Activated CD4-positive, alpha-beta T cell treated with anti-CD3 and anti-CD28 coated beads, Interleukin-2, amount 50 U/mL, for 24 hours (primary cell): ENCODE measurements around the gene DHX29.
A peak's percentile ranks its signal among the peaks of the same experiment; 100 is the strongest.

Experiments
- DNase-seq, 2 donors: peaks; one replicate each; pipeline ENCODE4 v3.0.0-alpha.2; 2020; ENCODE audit warnings: low read depth in 1 of 2, low spot score in 1 of 2

DHX29 gene, protein sequence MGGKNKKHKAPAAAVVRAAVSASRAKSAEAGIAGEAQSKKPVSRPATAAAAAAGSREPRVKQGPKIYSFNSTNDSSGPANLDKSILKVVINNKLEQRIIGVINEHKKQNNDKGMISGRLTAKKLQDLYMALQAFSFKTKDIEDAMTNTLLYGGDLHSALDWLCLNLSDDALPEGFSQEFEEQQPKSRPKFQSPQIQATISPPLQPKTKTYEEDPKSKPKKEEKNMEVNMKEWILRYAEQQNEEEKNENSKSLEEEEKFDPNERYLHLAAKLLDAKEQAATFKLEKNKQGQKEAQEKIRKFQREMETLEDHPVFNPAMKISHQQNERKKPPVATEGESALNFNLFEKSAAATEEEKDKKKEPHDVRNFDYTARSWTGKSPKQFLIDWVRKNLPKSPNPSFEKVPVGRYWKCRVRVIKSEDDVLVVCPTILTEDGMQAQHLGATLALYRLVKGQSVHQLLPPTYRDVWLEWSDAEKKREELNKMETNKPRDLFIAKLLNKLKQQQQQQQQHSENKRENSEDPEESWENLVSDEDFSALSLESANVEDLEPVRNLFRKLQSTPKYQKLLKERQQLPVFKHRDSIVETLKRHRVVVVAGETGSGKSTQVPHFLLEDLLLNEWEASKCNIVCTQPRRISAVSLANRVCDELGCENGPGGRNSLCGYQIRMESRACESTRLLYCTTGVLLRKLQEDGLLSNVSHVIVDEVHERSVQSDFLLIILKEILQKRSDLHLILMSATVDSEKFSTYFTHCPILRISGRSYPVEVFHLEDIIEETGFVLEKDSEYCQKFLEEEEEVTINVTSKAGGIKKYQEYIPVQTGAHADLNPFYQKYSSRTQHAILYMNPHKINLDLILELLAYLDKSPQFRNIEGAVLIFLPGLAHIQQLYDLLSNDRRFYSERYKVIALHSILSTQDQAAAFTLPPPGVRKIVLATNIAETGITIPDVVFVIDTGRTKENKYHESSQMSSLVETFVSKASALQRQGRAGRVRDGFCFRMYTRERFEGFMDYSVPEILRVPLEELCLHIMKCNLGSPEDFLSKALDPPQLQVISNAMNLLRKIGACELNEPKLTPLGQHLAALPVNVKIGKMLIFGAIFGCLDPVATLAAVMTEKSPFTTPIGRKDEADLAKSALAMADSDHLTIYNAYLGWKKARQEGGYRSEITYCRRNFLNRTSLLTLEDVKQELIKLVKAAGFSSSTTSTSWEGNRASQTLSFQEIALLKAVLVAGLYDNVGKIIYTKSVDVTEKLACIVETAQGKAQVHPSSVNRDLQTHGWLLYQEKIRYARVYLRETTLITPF (N-terminal part only)

DNA sequence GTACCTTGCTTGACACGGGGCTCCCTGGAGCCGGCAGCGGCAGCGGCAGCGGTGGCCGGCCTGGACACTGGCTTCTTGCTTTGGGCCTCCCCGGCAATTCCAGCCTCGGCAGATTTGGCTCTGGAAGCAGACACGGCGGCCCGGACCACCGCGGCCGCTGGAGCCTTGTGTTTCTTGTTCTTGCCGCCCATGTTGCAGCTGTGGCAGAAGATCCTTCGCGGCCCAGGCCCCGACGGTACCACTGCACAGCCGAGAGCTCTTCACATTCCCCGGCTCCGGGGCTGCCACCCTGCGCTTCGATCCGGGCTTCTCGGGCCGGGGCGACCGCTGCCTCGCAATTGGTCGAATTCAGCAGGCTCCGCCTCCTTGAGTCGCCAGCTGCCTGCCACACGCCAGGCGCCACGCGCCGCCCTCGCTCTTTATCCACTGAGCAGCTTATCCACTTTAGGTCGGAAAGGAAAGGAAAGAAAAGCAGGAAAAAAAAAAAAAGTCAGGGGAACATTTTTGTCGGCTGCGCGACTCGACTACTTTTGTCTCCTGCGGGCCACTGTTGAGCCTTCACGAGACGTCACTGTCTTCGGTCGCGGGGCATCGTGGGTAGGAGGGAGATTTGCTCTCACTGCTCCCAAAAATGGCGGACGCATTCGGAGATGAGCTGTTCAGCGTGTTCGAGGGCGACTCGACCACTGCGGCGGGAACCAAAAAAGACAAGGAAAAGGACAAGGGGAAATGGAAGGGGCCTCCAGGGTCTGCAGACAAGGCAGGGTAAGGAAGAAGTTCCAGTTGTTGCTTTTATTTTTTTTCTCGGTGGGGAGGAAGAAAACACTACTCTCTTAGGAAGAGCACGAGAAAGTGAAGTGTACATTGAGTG lies at the start of gene DHX29, which contains the start of gene MTREX:
TSS of gene DHX29 (minus strand) at position 312 of the 871 bp plus-strand sequence. CDS start at position 191, 121 bp downstream.
TSS of gene MTREX (plus strand) at position 607 of the 871 bp plus-strand sequence. CDS start at position 632, 25 bp downstream.
- peak; percentile 72 to 85 for DNase-seq

DNA sequence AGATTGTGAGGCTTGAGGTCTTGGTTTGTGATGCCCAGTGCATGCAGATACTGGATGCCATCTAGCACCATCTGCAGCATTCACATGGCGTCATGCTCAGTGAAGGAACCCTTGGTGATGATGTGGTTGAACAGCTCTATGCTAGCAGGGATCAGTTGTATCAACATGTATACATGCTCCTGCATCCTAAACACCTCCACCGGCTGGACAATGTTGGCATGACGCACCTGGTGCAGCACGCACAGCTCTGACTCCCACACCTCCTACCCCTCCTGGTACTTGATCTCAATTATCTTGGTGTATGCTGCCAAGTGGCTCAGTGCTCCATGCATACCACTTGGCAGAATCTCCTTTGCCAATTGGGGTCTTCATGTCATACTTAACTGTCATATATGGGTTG lies 49.4 kb upstream of the DHX29 start:
- no peak for DNase-seq

DNA sequence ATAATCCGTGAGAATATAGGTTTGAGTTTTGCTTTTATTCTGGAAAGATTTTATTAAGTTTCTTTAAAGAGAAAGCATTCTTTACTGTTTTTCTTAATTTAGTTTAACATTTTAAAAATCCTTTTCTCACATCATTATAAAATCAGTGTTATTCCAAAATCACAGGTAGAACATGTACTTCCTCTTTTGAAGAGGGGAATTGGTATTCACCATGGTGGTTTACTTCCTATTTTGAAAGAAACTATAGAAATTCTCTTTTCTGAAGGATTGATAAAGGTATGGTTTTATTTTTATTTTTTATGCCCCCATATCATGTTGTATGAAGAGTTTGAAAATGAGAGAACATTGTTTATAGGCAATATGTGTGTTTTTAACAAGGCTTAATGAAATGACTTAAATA lies 43.3 kb upstream of the DHX29 start:
- DNase-seq = no peak

DNA sequence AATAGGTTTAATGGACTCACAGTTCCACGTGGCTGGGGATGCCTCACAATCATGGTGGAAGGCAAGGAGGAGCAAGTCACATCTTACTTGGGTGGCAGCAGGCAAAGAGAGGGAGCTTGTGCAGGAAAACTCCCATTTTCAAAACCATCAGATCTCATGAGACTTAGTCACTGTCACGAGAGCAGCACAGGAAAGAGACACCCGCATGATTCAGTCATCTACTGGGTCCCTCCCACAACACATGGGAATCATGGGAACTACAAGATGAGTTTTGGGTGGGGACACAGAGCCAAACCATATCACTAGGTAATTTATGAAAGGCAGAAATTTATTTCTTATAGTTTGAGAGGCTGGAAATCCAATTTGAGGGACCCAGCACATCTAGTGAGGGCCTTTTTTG lies 40.3 kb upstream of the DHX29 start:
- DNase-seq = no peak

DNA sequence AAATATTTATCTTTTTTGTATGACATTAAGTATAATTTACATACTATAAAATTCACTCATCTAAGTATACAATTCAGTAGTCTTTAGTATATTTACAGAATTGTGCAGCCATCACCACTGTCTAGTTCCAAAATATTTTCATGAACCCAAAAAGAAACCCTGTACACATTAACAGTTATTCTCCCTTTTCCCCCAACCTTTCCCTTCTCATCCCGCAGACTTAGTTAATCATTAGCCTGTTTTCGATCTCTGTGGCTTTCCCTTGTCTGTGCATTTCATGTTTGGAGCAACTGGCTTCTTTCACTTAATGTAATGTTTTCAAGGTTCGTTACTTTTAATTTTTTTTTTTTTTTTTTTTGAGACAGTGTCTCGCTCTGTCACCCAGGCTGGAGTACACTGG lies 37.8 kb upstream of the DHX29 start:
- no peak for DNase-seq

DNA sequence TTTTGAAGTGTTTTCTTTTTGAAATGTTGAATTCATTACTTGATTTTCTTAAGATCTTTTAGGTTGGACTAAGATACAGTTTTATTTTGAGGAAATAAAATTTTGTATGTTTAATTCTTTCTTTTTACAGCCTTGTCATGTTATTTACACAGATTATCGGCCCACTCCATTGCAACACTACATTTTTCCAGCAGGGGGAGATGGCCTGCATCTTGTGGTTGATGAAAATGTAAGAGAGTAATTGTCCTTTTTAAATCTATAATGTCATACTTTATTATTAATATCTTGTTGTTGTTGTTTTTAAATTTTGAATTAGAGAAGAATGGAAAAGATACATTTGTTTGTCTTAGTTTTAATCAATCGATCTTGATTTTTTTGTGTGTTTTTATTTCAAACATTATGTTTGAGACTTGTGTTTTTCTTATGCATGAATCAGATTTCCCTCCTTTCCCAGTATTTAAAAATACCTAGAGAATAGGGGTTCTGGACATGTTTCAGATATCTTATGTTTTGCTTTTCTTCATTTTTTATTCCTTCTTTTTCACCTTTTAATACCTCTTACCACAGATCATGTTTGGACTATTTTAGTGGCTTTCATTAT lies 37.0 kb upstream of the DHX29 start:
- peak; percentile 37 to 57 for DNase-seq

DNA sequence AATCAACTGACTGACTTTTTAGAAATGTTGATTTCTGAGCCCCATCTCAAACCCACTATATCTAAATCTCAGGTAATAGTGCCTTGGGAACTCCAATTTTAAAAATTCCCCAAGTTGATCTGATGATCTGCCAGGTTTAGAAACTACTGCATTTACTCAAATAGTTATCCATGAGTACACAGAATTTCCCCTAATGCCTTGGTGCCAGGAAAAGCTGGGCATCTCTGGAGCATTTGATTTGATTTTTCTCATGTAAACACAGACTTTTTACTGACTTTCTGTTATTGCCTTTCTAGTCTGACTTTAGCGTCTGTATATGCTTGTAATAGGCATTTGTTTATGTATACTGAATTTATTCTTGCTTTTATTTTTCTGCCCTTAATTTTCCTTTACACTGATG lies 36.1 kb upstream of the DHX29 start:
- DNase-seq = no peak

DNA sequence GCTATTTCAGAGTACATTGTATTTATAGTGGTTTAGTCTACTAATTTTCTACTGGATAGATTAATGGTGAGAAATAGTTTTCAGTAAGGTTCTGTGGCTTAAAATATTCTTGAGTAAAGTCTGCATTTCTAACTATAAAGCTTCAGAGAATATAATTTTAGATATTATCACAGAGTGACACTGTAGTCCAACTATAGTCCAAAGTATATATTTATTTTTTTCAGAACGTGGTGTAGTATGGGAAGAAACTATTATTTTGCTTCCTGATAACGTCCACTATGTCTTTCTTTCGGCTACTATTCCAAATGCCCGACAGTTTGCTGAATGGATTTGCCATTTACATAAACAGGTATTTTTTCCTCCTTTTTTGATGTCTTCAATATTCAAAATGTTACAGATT lies 35.6 kb upstream of the DHX29 start:
- no peak for DNase-seq

DNA sequence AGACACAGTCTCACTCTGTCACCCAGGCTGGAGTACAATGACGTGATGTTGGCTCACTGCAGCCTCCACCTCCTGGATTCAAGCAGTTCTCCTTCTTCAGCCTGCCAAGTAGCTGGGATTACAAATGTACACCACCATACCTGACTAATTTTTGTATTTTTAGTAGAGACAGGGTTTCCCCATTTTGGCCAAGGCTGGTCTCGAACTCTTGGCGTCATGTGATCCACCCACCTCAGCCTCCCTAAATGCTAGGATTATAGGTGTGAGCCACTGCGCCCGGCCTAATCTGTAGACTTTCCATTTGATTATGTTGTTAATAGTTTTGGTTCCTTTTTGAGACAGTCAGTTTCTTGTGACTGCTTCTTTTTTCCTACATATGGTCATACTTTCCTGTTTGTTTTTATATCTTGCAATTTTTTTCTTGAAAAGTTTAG lies 31.3 kb upstream of the DHX29 start:
- DNase-seq = peak; percentile 21 to 50

DNA sequence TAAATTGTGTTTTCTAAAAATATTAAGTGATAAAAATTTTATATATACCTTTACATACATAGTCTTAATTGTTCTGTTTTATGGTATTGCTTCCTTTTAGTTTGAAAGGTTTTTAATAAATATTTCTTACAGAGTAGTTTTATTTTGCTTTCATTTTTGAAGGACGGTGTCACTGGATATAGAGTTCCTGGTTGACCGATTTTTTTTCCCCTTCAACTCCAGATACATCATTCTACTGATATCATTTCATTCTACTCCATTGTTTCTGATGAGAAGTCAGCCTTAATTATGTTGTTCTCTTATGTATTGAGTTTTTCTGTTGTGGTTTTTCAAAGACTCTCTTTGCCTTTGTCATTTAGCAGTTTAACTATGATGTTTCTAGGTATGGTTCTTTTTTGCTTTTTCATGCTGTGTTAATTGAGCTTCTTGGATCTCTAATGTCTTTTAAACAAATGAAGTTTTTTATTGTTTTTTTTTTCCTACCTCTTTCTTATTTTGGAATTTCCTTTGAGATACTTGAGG lies 30.7 kb upstream of the DHX29 start:
- DNase-seq = no peak

DNA sequence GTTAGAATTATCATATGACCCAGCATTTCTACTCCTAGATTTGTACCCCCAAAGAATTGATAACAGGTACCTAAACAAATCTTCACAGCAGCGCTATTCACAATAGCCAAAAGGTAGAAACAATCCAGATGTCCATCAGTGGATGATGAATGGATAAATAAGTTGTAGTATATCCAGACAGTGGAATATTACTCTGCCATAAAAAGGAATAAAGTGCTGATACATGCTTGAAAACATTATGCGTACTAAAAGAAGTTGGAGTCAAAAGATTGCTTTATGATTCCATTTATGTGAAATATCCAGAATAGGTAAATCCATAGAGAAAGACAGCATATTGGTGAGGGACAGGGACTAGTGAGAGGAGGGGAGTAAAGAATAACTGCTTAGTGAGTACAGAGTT lies 26.3 kb upstream of the DHX29 start:
- DNase-seq = no peak

DNA sequence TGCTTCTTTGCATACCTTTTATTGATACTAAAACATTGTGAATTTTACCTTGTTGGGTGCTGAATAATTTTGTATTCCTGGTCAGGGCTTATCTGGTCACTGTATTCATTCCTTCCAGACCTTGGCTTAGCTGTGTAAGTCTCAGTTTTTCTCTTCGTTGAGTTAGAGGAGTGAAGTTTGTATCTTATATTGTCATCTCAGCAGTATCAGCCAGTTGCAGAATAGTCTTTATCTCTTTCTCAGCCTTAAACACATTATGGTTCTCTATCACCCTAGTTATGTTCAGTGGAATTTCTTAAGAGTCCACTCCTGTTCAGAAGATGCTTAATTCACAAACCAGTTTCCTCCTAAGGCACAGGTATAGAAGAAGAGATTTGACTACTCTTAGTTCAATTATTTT lies 25.5 kb upstream of the DHX29 start:
- DNase-seq = no peak

DNA sequence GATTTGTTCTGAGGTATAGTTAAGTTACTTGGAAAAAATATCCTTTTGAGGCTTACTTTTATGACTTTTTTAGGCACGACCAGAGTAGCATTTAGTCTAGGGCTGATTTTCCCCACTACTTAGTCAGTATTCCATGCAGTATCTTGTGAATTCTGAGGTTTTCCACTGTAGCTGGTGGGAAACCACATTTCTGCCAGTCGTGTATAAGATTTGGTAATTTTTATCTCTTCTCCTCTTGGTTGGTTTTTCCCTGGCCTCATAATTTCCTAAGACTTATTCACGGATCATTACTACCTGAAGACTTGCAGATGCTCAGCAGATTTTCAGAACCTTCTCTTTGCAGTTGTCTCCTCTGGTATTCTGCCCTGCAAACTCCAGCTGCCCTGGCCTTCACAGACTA lies 23.8 kb upstream of the DHX29 start:
- no peak for DNase-seq

DNA sequence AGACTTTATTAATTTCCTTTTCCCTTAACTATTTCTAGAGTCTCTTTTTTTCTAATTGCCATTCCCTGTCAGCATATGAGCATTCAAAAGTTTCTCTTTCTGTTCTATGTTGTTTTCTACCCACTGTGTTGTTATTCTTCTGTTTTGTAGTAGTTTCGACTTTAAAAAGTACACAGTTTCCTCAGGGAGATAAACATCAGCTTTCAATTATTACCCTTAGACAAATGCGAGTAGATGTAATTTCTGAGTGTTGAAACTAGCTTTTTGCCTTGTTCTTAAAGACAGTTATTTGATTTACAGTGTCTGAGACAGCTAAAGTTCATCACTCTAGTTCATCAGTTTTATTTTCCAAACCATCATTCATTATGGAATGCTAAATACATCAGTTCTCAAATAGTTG lies 19.8 kb upstream of the DHX29 start:
- DNase-seq = no peak

DNA sequence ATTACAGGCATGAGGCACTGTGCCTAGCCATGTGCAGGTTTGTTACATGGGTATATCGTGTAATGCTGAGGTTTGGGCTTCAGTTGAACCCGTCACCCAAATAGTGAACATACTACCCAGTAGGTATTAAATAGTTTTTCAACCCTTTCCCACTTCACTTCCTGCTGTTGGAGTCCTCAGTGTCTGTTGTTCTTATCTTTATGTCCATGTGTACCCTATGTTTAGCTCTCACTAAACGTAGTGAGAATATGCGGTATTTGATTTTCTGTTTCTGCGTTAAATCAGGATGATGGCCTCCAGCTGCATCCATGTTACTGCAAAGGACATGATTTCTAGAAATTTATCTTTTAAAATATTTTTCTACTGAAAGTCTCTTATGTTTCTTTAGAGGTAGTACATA lies 18.1 kb upstream of the DHX29 start:
- no peak for DNase-seq

DNA sequence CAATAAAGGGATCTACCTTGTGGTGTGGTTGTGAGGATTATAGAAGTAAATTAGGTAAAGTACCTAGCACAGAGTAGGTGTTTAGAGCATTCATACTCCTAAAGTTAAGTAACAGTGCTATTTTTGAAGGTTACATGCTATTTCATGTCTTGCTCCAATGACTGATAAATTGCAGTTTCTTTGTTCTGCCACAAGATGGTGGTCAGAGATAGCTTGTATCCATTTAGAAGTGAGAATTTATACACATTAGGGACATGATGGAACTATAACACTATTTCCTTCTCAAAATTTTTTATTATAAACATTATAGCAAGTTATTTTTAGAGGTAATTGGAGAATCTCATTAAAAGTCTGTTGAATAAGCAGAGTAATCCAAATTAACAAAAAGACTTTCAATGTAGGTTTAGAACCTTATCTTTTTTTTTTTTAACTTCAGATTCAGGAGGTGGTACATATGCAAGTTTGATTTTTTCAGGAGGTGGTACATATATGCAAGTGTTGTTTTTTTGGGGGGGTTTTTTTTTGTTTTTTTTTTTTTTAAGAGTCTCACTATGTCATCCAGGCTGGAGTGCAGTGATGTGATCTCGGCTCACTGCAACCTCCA lies 17.4 kb upstream of the DHX29 start:
- DNase-seq = no peak

DNA sequence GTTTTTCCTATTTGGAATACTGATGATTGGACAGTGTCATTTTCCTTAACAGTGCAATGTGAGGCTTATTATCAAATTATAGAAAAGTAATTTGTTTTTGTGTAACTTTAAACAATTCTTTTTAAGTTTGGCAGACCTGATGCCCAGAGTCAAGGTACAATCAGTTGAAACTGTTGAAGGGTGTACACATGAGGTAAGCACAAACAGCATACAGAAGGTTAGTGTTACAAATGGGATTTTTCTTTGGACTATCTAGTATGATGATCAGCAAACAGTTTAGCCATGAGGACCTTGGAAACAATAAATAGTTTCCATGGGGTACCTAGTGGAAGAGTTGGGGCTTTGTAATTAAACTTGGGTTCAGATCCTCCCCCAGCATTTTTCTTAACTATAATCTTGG lies 16.5 kb upstream of the DHX29 start:
- no peak for DNase-seq

DNA sequence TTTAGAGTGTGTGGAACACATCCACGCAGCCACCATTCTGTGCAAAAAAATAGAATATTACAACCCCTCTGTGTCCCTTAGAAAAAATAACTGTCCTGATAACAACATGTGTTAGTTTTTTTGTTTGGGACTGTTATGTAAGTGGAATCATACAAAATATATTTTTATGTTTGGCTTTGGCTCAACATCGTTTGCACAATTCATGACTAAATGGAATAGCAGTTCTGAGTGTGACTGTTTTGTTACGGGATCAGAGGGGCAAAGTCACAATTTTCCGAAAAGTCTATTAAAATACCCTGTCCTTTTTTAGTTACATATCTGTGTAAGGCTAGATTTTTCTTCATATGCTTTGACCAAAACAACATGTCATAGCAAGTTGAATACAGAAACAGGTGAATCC lies 13.1 kb upstream of the DHX29 start:
- DNase-seq = no peak

DNA sequence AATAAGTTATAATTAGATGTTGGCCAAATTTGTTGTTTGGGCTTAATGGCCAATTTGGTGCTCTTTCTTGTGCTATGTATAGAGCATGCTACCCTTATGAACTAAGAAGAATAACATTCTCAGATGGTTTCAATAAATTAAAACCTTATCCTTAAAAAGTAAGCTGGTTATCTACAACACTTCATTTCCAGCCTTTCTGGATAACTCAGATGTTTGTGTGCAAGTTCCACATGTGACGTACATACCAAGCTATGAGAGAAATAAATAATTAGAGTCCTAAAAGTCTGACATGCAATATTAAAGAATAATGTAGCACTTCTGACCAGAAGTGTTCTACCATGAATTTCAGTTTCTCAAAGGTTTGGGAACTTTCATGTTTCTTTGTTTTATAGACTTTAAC lies 12.0 kb upstream of the DHX29 start:
- DNase-seq = no peak
